Measurements from ENCODE around the gene MUTYH. TPM values are rescaled to one million over a fixed set of nuclear protein-coding genes. Genes with fewer than 3 reads are reported as not detected.

The MUTYH gene
- total RNA-seq, 2 donors from 2014 or later, result 30.5 to 63.2 TPM

DNA sequence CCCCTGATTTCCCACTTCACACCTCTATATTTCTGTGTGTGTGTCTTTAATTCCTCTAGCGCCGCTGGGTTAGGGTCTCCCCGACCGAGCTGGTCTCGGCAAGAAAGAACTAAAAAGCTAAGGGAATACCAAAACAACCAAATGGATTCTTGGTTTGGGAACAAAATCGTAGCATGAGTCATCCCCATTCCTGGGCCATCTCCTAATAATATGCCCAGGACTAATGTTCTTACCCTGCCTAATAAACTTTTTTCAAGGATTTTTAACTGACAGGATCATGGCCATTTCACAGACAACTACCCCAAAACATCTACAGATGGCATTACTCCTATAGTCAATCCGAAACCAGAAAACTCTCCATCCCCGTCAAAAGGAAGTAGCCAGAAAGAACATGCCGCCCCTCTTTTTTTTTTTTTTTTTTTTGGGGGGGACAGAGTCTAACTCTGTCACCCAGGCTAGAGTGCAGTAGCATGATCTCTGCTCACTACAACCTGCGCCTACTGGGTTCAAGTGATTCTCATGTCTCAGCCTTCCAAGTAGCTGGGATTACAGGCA lies 17.7 kb downstream of the MUTYH start:
- Mint-ChIP-seq H3K4me3 (no peak overlapping the region), H3K9me3 (no peaks in the 10 kb centered on the region), H3K27me3 (no peaks in the 10 kb centered on the region), H3K27ac (no peak overlapping the region), H3K36me3 (no peaks in the 10 kb centered on the region), H3K4me1 (ENCODE audit: low read depth in 2 of 2) (no peaks in the 10 kb centered on the region)
- ATAC-seq, result no peak
- no peak for DNase-seq (ENCODE audit: low spot score)

DNA sequence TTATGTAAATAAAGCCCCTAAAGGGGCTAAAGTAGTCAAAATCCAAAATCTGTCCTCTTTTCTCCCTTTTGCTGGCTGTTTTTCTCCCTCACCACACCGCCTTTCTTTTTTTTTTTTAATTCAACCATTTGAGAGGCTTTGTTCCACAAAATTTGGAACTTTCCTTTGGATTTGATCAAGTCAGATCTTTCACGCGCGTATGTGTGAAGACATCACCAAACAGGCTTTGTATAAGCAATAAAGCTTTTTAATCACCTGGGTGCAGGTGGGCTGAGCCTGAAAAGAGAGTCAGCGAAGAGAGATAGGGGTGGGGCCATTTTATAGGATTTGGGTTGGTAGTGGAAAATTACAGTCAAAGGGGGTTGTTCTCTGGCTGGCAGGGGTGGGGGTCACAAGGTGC lies 18.8 kb downstream of the MUTYH start:
- Mint-ChIP-seq H3K36me3 (no peaks in the 10 kb centered on the region), H3K4me3 (no peak overlapping the region), H3K27ac (no peak overlapping the region), H3K27me3 (no peaks in the 10 kb centered on the region), H3K9me3 (no peaks in the 10 kb centered on the region), H3K4me1 (ENCODE audit: low read depth in 2 of 2) (no peaks in the 10 kb centered on the region)
- no peak for DNase-seq (ENCODE audit: low spot score)
- no peak for ATAC-seq

DNA sequence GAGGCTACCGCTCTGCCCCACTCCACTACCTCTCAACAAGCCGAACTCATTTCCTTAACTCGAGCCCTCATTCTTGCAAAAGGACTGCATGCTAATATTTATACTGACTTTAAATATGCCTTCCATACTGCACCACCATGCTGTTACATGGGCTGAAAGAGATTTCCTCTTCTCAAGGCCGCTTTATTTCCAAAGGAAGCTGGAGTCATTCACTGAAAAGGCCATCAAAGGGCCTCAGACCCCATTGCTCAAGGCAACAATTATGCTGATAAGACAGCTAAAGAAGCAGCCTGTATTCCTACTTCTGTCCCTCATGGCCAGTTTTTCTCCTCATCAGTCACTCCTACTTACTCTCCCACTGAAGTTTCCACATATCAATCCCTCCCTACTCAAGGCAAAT lies 20.5 kb downstream of the MUTYH start:
- Mint-ChIP-seq H3K36me3 (no peaks in the 10 kb centered on the region), H3K9me3 (no peaks in the 10 kb centered on the region), H3K27ac (no peak overlapping the region), H3K27me3 (no peaks in the 10 kb centered on the region), H3K4me1 (ENCODE audit: low read depth in 2 of 2) (no peaks in the 10 kb centered on the region), H3K4me3 (no peak overlapping the region)
- DNase-seq (ENCODE audit: low spot score) (no peak), ATAC-seq (no peak)

DNA sequence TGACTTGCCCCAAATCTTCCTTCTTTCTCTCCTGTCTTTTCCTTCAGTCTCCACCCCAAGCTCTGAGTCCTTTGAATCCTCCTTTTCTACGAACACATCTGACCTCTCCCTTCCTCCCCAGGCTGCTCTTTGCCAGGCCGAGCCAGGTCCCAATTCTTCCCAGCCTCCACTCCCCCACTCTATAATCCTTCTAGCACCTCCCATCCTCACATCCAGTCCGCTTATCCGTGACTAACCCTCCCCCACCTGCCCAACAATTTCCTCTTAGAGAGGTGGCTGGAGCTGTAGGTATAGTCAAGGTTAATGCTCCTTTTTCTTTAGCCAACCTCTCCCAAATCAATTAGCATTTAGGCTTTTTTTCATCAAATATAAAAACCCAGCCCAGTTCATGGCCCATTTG lies 23.1 kb downstream of the MUTYH start:
- Mint-ChIP-seq H3K4me1 (ENCODE audit: low read depth in 2 of 2) (no peaks in the 10 kb centered on the region), H3K27me3 (no peaks in the 10 kb centered on the region), H3K36me3 (no peaks in the 10 kb centered on the region), H3K27ac (no peak overlapping the region), H3K4me3 (no peak overlapping the region), H3K9me3 (no peaks in the 10 kb centered on the region)
- ATAC-seq, result no peak
- DNase-seq (ENCODE audit: low spot score), result no peak

DNA sequence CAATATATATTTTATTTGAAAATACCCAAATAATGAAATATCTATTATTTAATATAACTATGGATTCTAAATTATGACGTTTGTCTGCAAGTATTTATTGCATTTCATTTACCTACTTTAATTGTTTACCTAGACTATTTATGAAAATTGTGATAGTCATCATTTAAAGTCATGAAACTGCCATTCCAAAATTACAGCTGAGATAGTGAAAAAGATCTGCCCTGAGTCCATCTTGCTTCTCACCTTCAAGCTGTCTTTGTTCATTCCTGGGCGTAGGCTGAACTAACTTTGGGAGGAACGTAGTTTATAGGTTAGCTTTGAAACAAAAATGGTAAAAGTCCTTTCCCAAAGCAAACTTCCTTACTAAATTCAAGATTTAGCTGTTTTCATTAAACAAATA lies 26.0 kb downstream of the MUTYH start:
- no peaks in the 10 kb centered on the region for H3K36me3 Mint-ChIP-seq
- H3K4me3 Mint-ChIP-seq, result no peak overlapping the region
- no peaks in the 10 kb centered on the region for H3K27me3 Mint-ChIP-seq
- H3K27ac Mint-ChIP-seq, result no peak overlapping the region
- no peaks in the 10 kb centered on the region for H3K9me3 Mint-ChIP-seq
- ATAC-seq, result no peak
- H3K4me1 Mint-ChIP-seq (ENCODE audit: low read depth in 2 of 2), result no peaks in the 10 kb centered on the region
- DNase-seq (ENCODE audit: low spot score), result no peak

DNA sequence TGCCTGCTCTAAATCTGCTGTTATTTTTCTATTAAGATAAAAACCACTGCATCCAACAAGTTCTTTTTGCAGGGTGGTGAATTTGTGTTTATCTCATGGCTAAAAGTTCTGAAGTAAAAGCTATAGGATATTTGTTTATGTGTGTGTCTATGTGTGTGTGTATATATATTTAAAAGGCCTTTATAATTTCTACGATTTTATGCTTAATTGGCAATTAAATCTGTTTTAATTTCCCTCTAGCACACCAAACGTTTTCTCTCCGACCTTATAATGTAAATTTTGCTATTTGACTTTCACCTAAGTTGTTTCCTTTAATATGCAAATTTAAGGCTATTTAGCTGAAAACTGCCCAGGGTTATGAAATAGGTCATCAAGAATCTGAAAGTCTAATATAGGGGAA lies 33.3 kb downstream of the MUTYH start:
- Mint-ChIP-seq H3K36me3 (no peaks in the 10 kb centered on the region), H3K27me3 (no peaks in the 10 kb centered on the region), H3K9me3 (no peaks in the 10 kb centered on the region), H3K4me3 (peak overlapping the region; percentile 87), H3K4me1 (ENCODE audit: low read depth in 2 of 2) (peaks cover 20 to 25% of the 10 kb centered on the region in 2 donors), H3K27ac (peak overlapping the region; percentile 90 to 92)
- DNase-seq (ENCODE audit: low spot score), result no peak
- ATAC-seq, result no peak

DNA sequence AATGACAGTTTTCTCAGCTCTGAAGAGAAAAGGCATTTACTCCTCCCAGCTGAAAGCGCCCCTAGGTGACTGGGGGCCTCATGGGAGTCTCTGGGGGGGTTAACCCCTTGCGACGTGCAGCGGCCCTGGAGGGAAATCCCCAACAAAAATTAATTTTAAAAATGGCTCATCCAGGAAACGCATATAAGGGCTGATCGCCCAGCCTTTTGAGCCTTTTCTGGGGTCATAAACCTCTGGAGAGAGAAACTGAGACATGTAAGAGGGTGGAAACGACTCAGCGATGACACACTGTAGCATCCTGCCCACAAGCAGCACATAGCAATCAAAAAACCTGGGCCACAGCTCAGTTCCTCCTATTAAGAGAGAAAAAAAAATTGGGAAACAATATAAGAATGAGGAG lies 33.9 kb downstream of the MUTYH start:
- Mint-ChIP-seq H3K9me3 (no peaks in the 10 kb centered on the region), H3K4me1 (ENCODE audit: low read depth in 2 of 2) (peaks cover 20 to 25% of the 10 kb centered on the region in 2 donors), H3K27ac (peak overlapping the region; percentile 90 to 92), H3K4me3 (peak overlapping the region; percentile 87), H3K36me3 (no peaks in the 10 kb centered on the region), H3K27me3 (no peaks in the 10 kb centered on the region)
- ATAC-seq, result no peak
- no peak for DNase-seq (ENCODE audit: low spot score)

DNA sequence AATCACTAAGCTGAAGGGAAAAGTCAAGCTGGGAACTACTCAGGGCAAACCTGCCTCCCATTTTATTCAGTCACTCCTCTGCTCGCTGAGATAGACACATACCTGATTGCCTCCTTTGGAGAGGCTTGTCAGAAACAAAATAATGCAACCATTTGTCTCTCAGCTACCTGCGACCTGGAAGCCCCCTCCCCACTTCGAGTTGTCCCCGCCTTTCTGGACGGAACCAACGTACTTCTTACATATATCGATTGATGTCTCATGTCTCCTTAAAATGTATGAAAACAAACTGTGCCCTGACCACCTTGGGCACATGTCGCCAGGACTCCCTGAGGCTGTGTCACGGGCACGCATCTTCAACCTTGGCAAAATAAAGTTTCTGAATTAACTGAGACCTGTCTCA lies 35.0 kb downstream of the MUTYH start:
- H3K4me3 Mint-ChIP-seq, result peak overlapping the region; percentile 87
- H3K9me3 Mint-ChIP-seq, result no peaks in the 10 kb centered on the region
- peak overlapping the region; percentile 90 to 92 for H3K27ac Mint-ChIP-seq
- no peaks in the 10 kb centered on the region for H3K27me3 Mint-ChIP-seq
- DNase-seq (ENCODE audit: low spot score), result no peak
- H3K36me3 Mint-ChIP-seq, result no peaks in the 10 kb centered on the region
- ATAC-seq, result no peak
- peaks cover 20 to 25% of the 10 kb centered on the region in 2 donors for H3K4me1 Mint-ChIP-seq (ENCODE audit: low read depth in 2 of 2)

DNA sequence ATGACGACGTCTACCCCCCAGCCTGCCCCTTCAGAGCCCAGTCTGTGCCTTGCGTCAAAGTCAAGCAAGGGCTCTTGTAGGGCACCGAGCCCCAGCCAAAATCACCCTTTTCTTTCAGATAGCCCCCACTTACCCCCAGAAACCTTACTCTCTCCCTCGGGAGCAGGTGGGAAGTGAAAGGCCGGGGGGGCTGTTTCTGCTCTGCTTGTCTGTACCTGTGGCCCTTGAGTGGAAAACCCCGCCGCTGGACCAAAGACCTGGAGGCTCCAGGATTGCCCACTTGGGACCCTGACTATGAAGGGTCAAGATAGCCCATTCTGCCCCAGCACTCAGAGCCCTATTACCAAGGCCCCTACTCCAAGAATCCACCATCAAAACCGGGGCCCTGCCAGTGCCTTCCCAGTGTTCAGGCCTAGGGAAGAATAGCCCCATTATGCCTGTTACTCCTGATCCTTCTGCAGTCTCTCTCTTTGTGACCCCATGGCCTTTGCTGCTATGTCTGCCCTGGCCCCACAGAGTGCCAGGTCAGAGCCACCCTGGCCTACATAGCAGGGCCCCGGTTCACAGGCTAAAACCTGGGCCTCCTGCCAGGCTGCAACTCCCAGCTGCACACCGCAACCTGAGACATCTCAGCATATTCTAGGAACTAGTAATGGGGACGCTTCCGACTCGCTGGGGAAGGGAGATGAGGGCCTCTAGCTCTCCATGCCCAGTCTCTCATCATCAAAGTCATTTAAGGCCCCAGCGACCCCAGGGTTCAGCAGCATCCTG lies 35.7 kb downstream of the MUTYH start:
- Mint-ChIP-seq H3K4me3 (peak overlapping the region; percentile 87), H3K4me1 (ENCODE audit: low read depth in 2 of 2) (peaks cover 20 to 25% of the 10 kb centered on the region in 2 donors), H3K27me3 (no peaks in the 10 kb centered on the region), H3K36me3 (no peaks in the 10 kb centered on the region), H3K9me3 (no peaks in the 10 kb centered on the region), H3K27ac (peak overlapping the region; percentile 90 to 92)
- DNase-seq (ENCODE audit: low spot score) (no peak), ATAC-seq (no peak)

DNA sequence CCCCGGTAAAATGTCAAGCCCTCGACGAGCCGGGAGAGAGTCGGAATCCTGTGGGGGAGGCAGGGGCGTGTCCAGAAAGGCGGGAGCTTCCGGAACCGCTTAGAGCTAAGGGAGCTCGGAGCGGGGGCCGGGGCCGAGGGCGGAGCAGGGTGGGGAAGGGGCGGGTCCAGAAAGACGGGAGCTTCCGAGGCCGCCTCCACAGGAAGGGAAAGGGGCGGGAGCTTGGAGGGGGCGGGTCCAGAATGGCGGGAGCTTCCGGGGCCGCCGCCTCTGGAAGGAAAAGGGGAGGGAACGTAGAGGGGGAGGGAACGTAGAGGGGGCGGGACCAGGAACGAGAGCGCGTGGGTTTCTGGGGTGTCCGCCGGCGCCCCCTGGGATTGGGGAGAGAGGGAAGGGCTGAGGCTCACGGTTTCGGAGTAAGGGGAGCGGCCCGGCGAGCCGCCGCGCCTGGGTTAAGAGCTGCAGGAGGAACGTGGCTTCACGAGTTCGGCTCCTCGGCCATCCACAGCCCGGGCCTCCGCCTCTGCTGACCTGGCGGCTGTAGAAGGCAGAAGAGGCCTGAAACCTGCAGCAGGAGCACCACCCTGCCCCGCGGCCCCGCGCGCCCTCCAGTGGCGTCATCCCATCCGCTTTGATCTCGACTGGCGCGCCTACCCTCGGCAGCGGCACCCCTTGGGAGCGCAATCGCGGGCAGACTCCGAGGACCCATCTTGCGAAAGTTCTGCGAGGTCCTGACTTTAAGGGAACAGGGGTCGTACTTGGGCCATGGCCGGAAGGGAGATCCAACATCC lies 36.5 kb downstream of the MUTYH start:
- Mint-ChIP-seq H3K27ac (peak overlapping the region; percentile 90 to 92), H3K27me3 (no peaks in the 10 kb centered on the region), H3K4me3 (peak overlapping the region; percentile 87), H3K4me1 (ENCODE audit: low read depth in 2 of 2) (peaks cover 20 to 25% of the 10 kb centered on the region in 2 donors), H3K36me3 (no peaks in the 10 kb centered on the region), H3K9me3 (no peaks in the 10 kb centered on the region)
- ATAC-seq, result peak; percentile 94 to 96
- DNase-seq (ENCODE audit: low spot score), result peak; percentile 96

DNA sequence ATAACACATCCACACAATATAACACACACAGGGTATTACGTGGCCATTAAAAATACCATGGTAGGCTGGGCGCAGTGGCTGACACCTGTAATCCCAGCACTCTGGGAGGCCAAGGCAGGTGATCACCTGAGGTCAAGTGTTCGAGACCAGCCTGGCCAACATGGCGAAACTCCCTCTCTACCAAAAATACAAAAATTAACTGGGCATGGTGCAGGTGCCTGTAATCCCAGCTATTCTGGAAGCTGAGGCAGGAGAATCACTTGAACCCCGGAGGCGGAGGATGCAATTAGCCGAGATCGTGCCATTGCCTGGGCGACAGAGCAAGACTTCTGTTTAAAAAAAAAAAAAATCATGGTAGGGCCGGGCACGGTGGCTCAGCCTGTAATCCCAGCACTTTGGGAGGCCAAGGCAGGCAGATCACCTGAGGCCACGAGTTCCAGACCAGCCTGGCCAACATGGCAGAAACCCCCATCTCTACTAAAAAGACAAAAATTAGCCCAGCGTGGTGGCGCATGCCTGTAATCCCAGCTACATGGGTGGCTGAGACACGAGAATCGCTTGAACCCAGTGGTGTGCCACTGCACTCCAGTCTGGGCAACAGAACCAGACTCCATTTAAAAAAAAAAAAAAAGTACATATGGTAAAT lies 37.6 kb downstream of the MUTYH start:
- ATAC-seq (no peak), DNase-seq (ENCODE audit: low spot score) (no peak)
- peaks cover 20 to 25% of the 10 kb centered on the region in 2 donors for H3K4me1 Mint-ChIP-seq (ENCODE audit: low read depth in 2 of 2)
- H3K27ac Mint-ChIP-seq, result peak overlapping the region; percentile 90 to 92
- H3K9me3 Mint-ChIP-seq, result no peaks in the 10 kb centered on the region
- H3K36me3 Mint-ChIP-seq, result no peaks in the 10 kb centered on the region
- no peaks in the 10 kb centered on the region for H3K27me3 Mint-ChIP-seq
- H3K4me3 Mint-ChIP-seq, result peak overlapping the region; percentile 87

DNA sequence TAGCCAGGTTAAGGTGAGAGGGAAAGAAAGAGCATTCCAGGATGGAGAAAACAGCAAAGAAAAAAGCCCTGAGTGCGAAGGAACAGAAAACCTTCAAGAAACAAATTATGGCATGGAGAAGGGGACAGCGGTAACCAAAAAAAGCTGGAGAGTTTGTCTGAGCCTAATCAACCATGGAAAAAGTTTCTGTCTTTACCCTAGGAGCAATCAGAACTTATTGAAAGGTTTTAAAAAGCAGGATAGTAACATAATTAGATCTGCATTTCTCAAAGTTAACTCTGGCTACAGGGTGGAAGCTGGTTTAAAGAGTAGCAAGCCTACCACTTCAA lies 39.6 kb downstream of the MUTYH start:
- ATAC-seq, result no peak
- Mint-ChIP-seq H3K36me3 (no peaks in the 10 kb centered on the region), H3K9me3 (no peaks in the 10 kb centered on the region), H3K27me3 (no peaks in the 10 kb centered on the region), H3K4me3 (no peak overlapping the region), H3K4me1 (ENCODE audit: low read depth in 2 of 2) (peaks cover 13 to 17% of the 10 kb centered on the region in 2 donors), H3K27ac (no peak overlapping the region)
- no peak for DNase-seq (ENCODE audit: low spot score)

DNA sequence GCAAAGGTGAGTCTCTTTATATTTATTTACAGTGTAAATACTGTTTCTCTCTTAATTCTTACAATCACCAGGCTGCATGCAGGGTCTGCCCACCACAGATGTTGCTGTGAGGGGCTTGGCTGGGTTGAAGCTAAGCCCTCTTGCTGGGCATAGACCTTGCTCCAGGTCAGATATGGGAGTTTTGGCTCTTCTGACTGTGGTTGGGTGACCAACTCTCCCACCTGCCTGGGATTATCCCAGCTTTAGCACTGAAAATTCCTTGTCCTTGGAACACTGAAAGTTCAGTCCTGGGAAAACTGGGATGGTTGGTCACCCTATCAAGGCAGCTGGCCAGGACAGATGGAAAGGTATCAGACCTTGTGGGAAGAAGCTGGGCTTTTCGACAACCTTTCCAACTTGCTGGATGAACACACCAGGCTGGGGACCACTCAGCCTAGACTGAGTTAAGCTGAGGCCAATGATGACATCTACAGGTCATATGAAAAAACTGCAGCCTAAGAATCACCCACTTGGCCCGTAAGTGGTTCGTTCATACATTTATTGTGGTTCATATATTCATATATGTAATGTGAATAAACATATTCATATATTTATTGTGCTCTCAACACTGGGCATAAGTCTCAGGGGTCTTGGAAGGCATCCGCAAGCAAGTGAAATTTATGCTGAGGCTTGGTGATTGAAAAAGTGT lies 40.1 kb downstream of the MUTYH start:
- Mint-ChIP-seq H3K27ac (no peak overlapping the region), H3K4me1 (ENCODE audit: low read depth in 2 of 2) (peaks cover 10 to 12% of the 10 kb centered on the region in 2 donors), H3K9me3 (no peaks in the 10 kb centered on the region), H3K4me3 (no peak overlapping the region), H3K36me3 (no peaks in the 10 kb centered on the region), H3K27me3 (no peaks in the 10 kb centered on the region)
- ATAC-seq (no peak), DNase-seq (ENCODE audit: low spot score) (peak; percentile 64)
